Measurements from ENCODE around the gene IGFL3.

IGFL3 gene

GRCh38 chr19:46131485-46132143, 7.1 kb upstream of the IGFL3 start:
- no peak for DNase-seq (ENCODE audit: low spot score)
- in situ Hi-C loops (cut with MboI; ENCODE audit: low pct_unique_long_range_greater_than_20kb, low sequenced_read_pairs, unreplicated experiment) = no loop called here
- TF ChIP-seq CTCF (IDR thresholded peaks at IDR 0.05; ENCODE audit: extremely low read depth, insufficient read depth, missing control alignments) = no peak

GRCh38 chr19:46126086-46126580, 1.6 kb upstream of the IGFL3 start:
- in situ Hi-C loops (cut with MboI; ENCODE audit: low pct_unique_long_range_greater_than_20kb, low sequenced_read_pairs, unreplicated experiment) = no loop called here
- no peak for DNase-seq (ENCODE audit: low spot score)
- no peak for TF ChIP-seq CTCF (IDR thresholded peaks at IDR 0.05; ENCODE audit: extremely low read depth, insufficient read depth, missing control alignments)

- in situ Hi-C loops (cut with MboI; ENCODE audit: low pct_unique_long_range_greater_than_20kb, low sequenced_read_pairs, unreplicated experiment) = no loop called here
- TF ChIP-seq CTCF (IDR thresholded peaks at IDR 0.05; ENCODE audit: extremely low read depth, insufficient read depth, missing control alignments) = no peak
- DNase-seq (ENCODE audit: low spot score) = no peak
These were observed 959 bp upstream of the IGFL3 start for GRCh38 chr19:46125447-46125846.

GRCh38 chr19:46118136-46118535, 6.4 kb downstream of the IGFL3 start:
- DNase-seq (ENCODE audit: low spot score) = no peak
- TF ChIP-seq CTCF (IDR thresholded peaks at IDR 0.05; ENCODE audit: extremely low read depth, insufficient read depth, missing control alignments) = no peak
- in situ Hi-C loops (cut with MboI; ENCODE audit: low pct_unique_long_range_greater_than_20kb, low sequenced_read_pairs, unreplicated experiment) = no loop called here

GRCh38 chr19:46116121-46116520, 8.4 kb downstream of the IGFL3 start:
- no peak for DNase-seq (ENCODE audit: low spot score)
- in situ Hi-C loops (cut with MboI; ENCODE audit: low pct_unique_long_range_greater_than_20kb, low sequenced_read_pairs, unreplicated experiment) = no loop called here
- TF ChIP-seq CTCF (IDR thresholded peaks at IDR 0.05; ENCODE audit: extremely low read depth, insufficient read depth, missing control alignments) = no peak

- peak; percentile 70 for DNase-seq (ENCODE audit: low spot score)
- no peak for TF ChIP-seq CTCF (IDR thresholded peaks at IDR 0.05; ENCODE audit: extremely low read depth, insufficient read depth, missing control alignments)
- in situ Hi-C loops (cut with MboI; ENCODE audit: low pct_unique_long_range_greater_than_20kb, low sequenced_read_pairs, unreplicated experiment) = no loop called here
These were observed 8.9 kb downstream of the IGFL3 start for GRCh38 chr19:46115396-46116106.

Measured in GM13977 (cell line).